Stimulated activated CD4-positive, alpha-beta T cell treated with anti-CD3 and anti-CD28 coated beads, Interleukin-1b, Interleukin-23, amount 100 ng/mL, for 1 hour (primary cell): ENCODE measurements around the gene MMP13.
"Not testable (repeated sequence)": the region's sequence is repeated elsewhere in the genome, so short reads cannot be mapped to it uniquely, and the experiment has no call there.

Source experiments
- DNase-seq, 2 donors: peaks; one replicate each; pipeline ENCODE4 v3.0.0-alpha.2; 2020; ENCODE audit warnings: low read depth in 2 of 2

Gene MMP13

GRCh38 chr11:102955624-102956023 lies at the start of gene MMP13:
MMP13 (minus strand) TSS chr11:102955732; CDS start chr11:102955705, 27 bp downstream.
- DNase-seq = no peak

GRCh38 chr11:103004234-103004633 lies 48.7 kb upstream of the MMP13 start:
- not testable (repeated sequence) for DNase-seq

GRCh38 chr11:102994105-102994504 lies 38.6 kb upstream of the MMP13 start:
- DNase-seq = no peak

DNA sequence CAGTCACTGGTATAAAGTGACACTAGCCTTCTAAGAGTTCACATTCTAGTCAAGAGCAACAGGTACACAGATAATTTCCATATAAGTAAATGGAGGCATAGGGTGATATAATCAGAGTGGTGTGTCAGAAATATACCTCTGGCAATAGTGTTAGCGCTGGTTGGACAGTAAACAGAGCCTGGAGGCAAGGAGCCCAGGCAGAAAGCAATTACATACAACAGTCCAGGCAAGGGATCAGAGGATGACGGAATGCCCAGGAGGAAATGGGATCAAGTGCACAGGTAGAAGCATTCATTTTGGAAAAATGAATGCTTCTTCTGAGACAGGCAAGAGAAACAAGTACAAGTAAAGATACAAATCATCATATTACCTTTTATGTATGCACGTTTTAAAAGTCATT lies 36.2 kb upstream of the MMP13 start:
- DNase-seq = no peak

DNA sequence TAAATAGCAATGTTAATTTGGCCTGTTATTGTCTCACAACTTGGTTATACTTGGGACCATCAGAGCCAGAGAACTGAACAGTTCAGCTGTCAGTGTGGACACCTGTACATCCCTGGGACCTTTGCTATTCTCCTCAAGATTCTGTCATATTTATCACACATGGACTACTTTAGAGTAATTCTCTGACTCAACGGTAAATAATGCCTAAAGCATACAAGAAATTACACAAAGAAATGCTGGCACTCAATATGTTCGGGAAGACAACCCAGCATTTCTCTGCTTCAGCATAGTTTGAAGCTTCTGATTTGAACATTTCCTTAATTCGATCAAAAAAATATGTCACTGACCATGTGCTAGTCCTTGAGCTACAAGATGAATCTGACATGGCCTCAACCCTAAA lies 34.6 kb upstream of the MMP13 start:
- DNase-seq = no peak

DNA sequence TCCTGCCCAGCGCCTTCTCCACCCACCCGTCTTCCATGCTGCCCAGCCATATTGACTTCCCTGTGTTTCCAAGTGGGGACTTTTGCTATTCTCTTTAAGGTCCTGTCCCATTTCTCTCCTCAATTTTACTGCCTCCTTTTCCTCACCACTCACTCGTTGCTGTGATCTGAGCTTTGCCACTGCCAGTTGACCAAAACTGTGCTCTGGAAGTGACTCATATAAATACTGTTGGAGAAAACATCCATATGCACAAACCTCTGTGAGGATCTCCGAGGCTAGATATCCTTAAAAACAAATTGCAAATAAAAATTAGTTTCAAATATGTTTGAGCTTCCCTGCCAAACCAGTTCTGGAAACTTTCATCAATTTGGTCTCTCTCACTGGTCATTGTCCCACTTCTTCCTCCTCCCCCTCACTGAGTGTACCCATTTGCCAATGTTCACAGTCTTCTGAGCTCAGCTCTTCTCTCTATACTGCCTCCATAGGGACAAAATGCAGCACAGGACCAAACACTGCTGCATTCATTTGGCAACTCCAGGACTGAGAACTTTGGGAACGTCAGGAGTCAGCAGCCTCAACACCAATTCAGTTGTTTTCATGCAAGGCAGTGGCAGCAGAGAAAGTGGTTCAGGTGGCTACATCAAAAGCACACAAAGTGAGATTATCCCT lies 34.0 kb upstream of the MMP13 start:
- no peak for DNase-seq

- DNase-seq = no peak
Measured at GRCh38 chr11:102986815-102987214, 31.3 kb upstream of the MMP13 start.

- DNase-seq = no peak
Measured at GRCh38 chr11:102985850-102986249, 30.3 kb upstream of the MMP13 start.

GRCh38 chr11:102983486-102983885 lies 28.0 kb upstream of the MMP13 start:
- no peak for DNase-seq

- no peak for DNase-seq
Measured at GRCh38 chr11:102981324-102981910, 25.9 kb upstream of the MMP13 start.

GRCh38 chr11:102974552-102975280 lies 19.2 kb upstream of the MMP13 start:
- DNase-seq = no peak

- DNase-seq = not testable (repeated sequence)
Measured at GRCh38 chr11:102973698-102974097, 18.2 kb upstream of the MMP13 start.

- DNase-seq = no peak
Measured at GRCh38 chr11:102972853-102973252, 17.3 kb upstream of the MMP13 start.

DNA sequence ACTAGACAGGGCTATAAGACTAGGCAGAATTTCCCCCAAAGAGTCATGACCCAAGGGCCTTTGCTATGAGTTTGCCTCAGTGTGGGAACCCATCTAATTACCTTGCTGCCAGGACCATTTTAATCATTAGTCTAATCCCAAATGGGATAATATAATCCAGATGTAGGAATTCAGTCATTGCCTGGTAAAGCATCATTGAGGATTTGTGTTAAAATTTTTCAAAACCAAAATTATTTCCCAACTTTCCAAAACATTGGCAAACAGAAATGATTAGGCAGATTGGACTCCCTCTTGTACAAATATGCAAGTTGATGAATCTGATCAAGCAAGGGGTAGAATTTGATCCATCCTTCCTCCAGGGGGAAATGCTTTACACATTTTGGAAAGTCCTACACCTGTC lies 16.2 kb upstream of the MMP13 start:
- DNase-seq = no peak

DNA sequence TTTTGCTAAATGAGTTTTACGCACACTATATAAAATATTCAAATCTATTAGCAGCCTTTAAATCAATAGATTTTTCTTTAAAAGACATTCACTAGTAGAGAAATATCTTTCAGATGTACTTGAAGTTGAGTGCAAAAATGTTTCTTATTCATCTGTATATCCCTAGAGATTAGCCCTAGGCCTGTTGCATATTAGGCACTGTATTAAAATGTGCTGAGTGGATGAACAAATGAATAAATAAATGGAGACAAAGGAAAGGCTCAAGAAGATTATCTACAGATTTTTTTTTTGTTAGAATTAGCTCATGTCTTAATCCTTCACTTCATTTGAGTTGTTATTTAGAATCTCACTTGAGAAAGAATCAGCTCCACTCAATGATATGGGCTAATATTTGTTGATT lies 12.0 kb upstream of the MMP13 start:
- no peak for DNase-seq

DNA sequence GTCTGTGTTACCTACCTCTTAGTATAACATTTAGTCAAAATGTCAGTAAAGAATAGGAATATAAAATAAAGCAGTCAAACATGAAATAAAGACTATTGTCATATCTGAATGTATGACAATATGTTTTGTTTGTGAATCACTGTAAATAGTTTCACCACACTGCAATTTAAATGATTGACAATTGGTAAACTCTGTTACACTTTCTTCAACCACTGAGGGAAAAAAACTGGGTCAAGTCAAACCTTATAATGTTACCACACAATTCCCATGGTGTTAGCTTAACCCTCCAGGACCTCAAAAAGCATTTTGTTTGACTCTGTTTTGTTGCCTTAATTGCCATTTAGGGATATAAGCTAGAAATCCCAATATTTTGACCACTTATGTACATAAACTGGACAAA lies 10.5 kb upstream of the MMP13 start:
- no peak for DNase-seq

GRCh38 chr11:102964867-102965266 lies 9.3 kb upstream of the MMP13 start:
- DNase-seq = no peak

- DNase-seq = no peak
Measured at GRCh38 chr11:102957953-102958352, 2.4 kb upstream of the MMP13 start.

GRCh38 chr11:102950622-102951081 lies 4.9 kb downstream of the MMP13 start:
- no peak for DNase-seq

GRCh38 chr11:102946237-102946636 lies 9.3 kb downstream of the MMP13 start:
- DNase-seq = no peak

DNA sequence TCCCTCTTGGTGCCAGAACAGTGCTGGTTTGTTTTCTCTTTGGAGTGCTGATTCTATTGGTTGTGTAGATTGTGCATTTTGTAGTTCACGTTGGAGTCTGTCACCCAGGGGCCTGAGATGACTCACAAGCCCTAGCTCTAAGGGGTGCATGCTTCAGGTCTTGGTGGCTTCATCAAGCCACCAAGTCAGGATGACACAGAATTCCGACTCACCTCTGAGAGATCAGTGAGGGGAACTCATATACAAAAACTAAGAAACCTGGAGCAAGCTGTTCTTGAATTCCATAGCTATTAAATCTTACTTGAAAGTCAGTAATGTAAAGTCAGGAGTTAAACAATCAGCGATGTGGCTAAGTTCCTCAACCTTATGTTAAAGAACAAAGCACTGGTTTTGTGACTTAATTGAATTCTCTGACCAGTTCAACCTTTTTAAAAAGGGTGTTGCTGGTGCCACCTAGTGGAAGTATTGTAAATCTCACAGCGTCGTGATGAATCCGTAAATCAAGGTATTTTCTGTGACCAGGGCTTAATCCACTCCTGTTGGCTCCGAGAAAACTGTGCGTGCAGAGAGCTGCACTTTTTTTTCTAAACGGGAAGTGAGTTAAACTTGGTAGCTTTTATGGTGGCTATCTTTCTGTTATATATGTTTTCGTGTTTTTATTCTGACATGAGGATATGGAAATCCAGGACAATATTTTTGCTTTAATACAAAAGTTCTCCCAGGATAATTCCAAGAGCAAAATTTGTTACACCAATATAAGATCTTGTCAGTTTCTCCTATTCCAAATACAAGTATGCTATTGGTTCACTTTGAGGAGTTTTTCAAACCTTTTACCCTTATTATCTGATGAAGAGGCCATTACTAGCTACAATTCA lies 14.6 kb downstream of the MMP13 start:
- DNase-seq = no peak
